HepG2 (cell line): Measurements from ENCODE around the gene DCDC2. TPM values are rescaled to one million over a fixed set of nuclear protein-coding genes. Genes with fewer than 3 reads are reported as not detected.

Experiments used
- ATAC-seq: fragments of 200-7000 bp; cut with Tn5 transposase; 3 replicates; pipeline ENCODE4 v1.9.1; 2020; ENCODE audit warnings: mild to moderate bottlenecking, moderate library complexity
- BruUV-seq: library from RNA; stranded (reverse); fragments of 400-500 nt; replicated peaks from 2 replicates; lab custom pipeline; 2021; lab: Mats Ljungman, UMichigan
- CTCF ChIA-PET: fragments of 300-600 bp; formaldehyde crosslinking; extraction: SDS; loops from one replicate; lab custom pipeline; 2021; ENCODE audit warnings: low total read pairs, inconsistent platforms, low intra/inter-chr PET ratio; lab: Yijun Ruan, JAX
- POLR2A ChIA-PET: fragments of 350-600 bp; sonication (Branson Sonifier 250); formaldehyde crosslinking; loops from one replicate; lab custom pipeline; 2020; ENCODE audit warnings: antibody characterized with exemption, inconsistent platforms; lab: Yijun Ruan, JAX
- DNase-seq: peaks from one replicate; pipeline ENCODE4 v3.0.0-alpha.2; 2015; ENCODE audit warnings: low spot score
- FAIRE-seq: peaks from 3 replicates; lab custom pipeline; 2011; peaks lifted over from hg19 to GRCh38; lab: Jason Lieb, UNC
- H2AFZ ChIP-seq: one replicate; pipeline ENCODE4 v1.6.1; 2011; ENCODE audit warnings: low read length, inconsistent platforms
- H3K27ac ChIP-seq: fragments of 300-600 bp; 3 replicates; pipeline ENCODE4 v1.8.0; 2011; ENCODE audit warnings: mixed run types, mild to moderate bottlenecking, mixed read lengths, low read length, inconsistent platforms; ENCODE audit not compliant: insufficient read depth; ENCODE audit errors: extremely low read length
- H3K27me3 ChIP-seq, 2 experiments: fragments of 200-600 bp in 1 of 2; 2 replicates in 1 of 2; 3 replicates in 1 of 2; pipeline versions ENCODE4 v1.6.0 to v1.8.0; 2011; ENCODE audit warnings: low read length in 2 of 2, mild to moderate bottlenecking in 2 of 2, moderate library complexity in 2 of 2, inconsistent platforms in 1 of 2; ENCODE audit not compliant: insufficient read depth in 2 of 2, control insufficient read depth in 1 of 2
- H3K36me3 ChIP-seq, 2 experiments: fragments of 200-600 bp in 1 of 2; replicated peaks in 1 of 2; 2 replicates in 1 of 2; 3 replicates in 1 of 2; pipeline versions ENCODE4 v1.5.1 to v1.8.0; 2011; ENCODE audit warnings: low read length in 2 of 2, inconsistent platforms in 1 of 2; ENCODE audit not compliant: insufficient read depth in 2 of 2, control insufficient read depth in 1 of 2
- H3K4me1 ChIP-seq: 2 replicates; pipeline ENCODE4 v1.5.1; 2012; ENCODE audit warnings: low read length, inconsistent platforms; ENCODE audit not compliant: insufficient read depth
- H3K4me2 ChIP-seq: 2 replicates; pipeline ENCODE4 v1.6.0; 2011; ENCODE audit warnings: low read depth, low read length, inconsistent platforms
- H3K4me3 ChIP-seq, 3 experiments: fragments of 200-600 bp in 1 of 3; sonication (generic), shearing (Covaris generic) in 1 of 3; replicated peaks in 1 of 3; 2 replicates each; pipeline ENCODE4 v1.5.1; 2011 to 2016; ENCODE audit warnings: low read length in 3 of 3, inconsistent platforms in 2 of 3, low read depth in 2 of 3, mild to moderate bottlenecking in 2 of 3, control low read depth in 1 of 3, mixed read lengths in 1 of 3; ENCODE audit not compliant: insufficient read depth in 1 of 3
- H3K79me2 ChIP-seq: one replicate; pipeline ENCODE4 v1.6.1; 2011; ENCODE audit warnings: low read length, inconsistent platforms; ENCODE audit not compliant: insufficient read depth
- H3K9ac ChIP-seq: 2 replicates; pipeline ENCODE4 v1.6.0; 2011; ENCODE audit warnings: mild to moderate bottlenecking, low read depth, low read length, inconsistent platforms; ENCODE audit not compliant: insufficient read depth
- H3K9me3 ChIP-seq: 2 replicates; pipeline ENCODE4 v1.5.1; 2012; ENCODE audit warnings: mild to moderate bottlenecking, low read length
- H4K20me1 ChIP-seq: 2 replicates; pipeline ENCODE4 v1.6.0; 2011; ENCODE audit warnings: inconsistent platforms, mild to moderate bottlenecking, low read length, moderate library complexity; ENCODE audit not compliant: insufficient read depth
- ASH2L ChIP-seq: fragments of 300-600, 200-600 bp; sonication (generic); IDR thresholded peaks from 2 replicates; pipeline ENCODE4 v1.7.0; 2017; ENCODE audit warnings: low read depth, mild to moderate bottlenecking, moderate library complexity, mixed read lengths, low read length; ENCODE audit not compliant: insufficient read length
- GATAD2A ChIP-seq: IDR thresholded peaks from 2 replicates; pipeline ENCODE4 v1.6.1; 2016
- KDM3A ChIP-seq: IDR thresholded peaks from 2 replicates; pipeline ENCODE4 v1.6.1; 2018; ENCODE audit warnings: low read depth, missing compliant biosample characterization
- KLF13 ChIP-seq: sonication (generic); formaldehyde crosslinking; IDR thresholded peaks from 2 replicates; pipeline ENCODE4 v1.4.0; 2020; ENCODE audit warnings: mild to moderate bottlenecking, missing genetic modification reagents
- TBX3 ChIP-seq: fragments of 450-650 bp; IDR thresholded peaks from 2 replicates; pipeline ENCODE4 v1.6.1; 2017; ENCODE audit warnings: antibody characterized with exemption, mild to moderate bottlenecking, inconsistent platforms, borderline replicate concordance
- WGBS: methylation state at CpG from one replicate; pipeline ENCODE4 v1.1.6; 2017; ENCODE audit warnings: low lambda C conversion rate; 5-methylcytosine and 5-hydroxymethylcytosine counted together
- in situ Hi-C: cut with HindIII; loops from 2 replicates; pipeline ENCODE4 v1.10.0; 2017; ENCODE audit warnings: low pct_unique_long_range_greater_than_20kb; ENCODE audit not compliant: extremely low pct_ligation_motif_present
- intact Hi-C: fragments of 100-400 bp; cut with micrococcal nuclease; formaldehyde crosslinking; loops from one replicate; pipeline ENCODE4 v1.10.0; 2022; ENCODE audit not compliant: unreplicated experiment
- polyA plus RNA-seq, 8 experiments: library from polyadenylated mRNA; depleted of rRNA in 3 of 8; stranded (reverse) in 7 of 8; unstranded in 1 of 8; fragments of >200 nt; fragmentation: Illumina TruSeq in 4 of 8; extraction: Trizol in 4 of 8; gene quantifications; 2 replicates each; pipeline versions ENCODE4 v1.2.1 to v1.2.3, GENCODE V29; 2011 to 2016; ENCODE audit warnings: low read depth in 4 of 8, missing spikeins in 1 of 8, mixed read lengths in 1 of 8; ENCODE audit not compliant: insufficient read depth in 1 of 8
- total RNA-seq, 5 experiments: library from RNA; depleted of rRNA; stranded (reverse); fragments of >200 nt; fragmentation: Illumina TruSeq; extraction: Trizol; gene quantifications; 2 replicates each; pipeline ENCODE4 v1.2.3, GENCODE V29; 2016; ENCODE audit warnings: low read depth in 1 of 5
- TF ChIP-seq, protein P1 (sequence below): sonication (generic); formaldehyde crosslinking; IDR thresholded peaks from 2 replicates; pipeline ENCODE4 v1.8.1; 2023; ENCODE audit warnings: mild to moderate bottlenecking, missing genetic modification reagents
- TF ChIP-seq, protein P2 (sequence below): sonication (generic); formaldehyde crosslinking; IDR thresholded peaks from 2 replicates; pipeline ENCODE4 v1.5.0; 2020; ENCODE audit warnings: mild to moderate bottlenecking, missing genetic modification reagents, borderline replicate concordance
- TF ChIP-seq, protein P3 (sequence below), 2 experiments: sonication (generic) in 1 of 2; formaldehyde crosslinking in 1 of 2; IDR thresholded peaks; 2 replicates each; pipeline versions ENCODE4 v1.4.0 to v1.6.1; 2016 to 2020; ENCODE audit warnings: borderline replicate concordance in 1 of 2, low read depth in 1 of 2, mild to moderate bottlenecking in 1 of 2, missing genetic modification reagents in 1 of 2
- TF ChIP-seq, protein P4 (sequence below): sonication (generic); formaldehyde crosslinking; conservative IDR thresholded peaks from 2 replicates; pipeline ENCODE4 v1.4.0; 2020; ENCODE audit warnings: mild to moderate bottlenecking, missing genetic modification reagents, moderate library complexity

Gene DCDC2
- total and polyA plus RNA-seq, 2 of the 13 experiments (the other 11 are each of a cell fraction or from before 2014, with no cell fraction given) = 9.0 to 36.2 TPM

DNA sequence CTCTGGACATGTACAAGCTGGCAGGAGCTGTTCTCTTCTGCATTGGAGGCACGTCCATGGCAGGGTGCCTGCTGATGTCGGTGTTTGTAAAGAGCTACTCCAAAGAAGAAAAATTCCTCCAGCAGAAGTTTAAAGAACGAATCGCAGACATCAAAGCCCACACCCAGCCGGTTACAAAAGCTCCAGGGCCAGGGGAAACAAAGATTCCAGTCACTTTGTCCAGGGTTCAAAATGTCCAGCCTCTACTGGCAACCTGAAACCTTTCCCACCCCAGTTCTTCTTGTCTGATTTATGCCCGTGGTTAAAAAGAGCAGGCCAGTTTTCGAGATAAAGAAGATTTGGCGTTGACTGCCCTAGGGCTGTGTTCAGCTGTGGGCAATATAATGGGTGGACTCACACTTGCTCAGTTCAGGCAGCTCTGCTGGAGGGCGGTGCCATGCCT is 212.1 kb downstream of the DCDC2 start:
- CTCF ChIA-PET = no interaction called here
- POLR2A ChIA-PET = interaction anchor here (1.0 to 1.5 kb wide), 3 partner anchors 19 to 59 kb away, joined by 3 to 4 read pairs (median 3); no protein-coding TSS in a partner anchor
- peak; percentile 61 for ATAC-seq
- TF ChIP-seq, protein P1, sequence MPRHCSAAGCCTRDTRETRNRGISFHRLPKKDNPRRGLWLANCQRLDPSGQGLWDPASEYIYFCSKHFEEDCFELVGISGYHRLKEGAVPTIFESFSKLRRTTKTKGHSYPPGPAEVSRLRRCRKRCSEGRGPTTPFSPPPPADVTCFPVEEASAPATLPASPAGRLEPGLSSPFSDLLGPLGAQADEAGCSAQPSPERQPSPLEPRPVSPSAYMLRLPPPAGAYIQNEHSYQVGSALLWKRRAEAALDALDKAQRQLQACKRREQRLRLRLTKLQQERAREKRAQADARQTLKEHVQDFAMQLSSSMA (CRISPR knock-in tag) = 0 out of 2 replicates have a peak, but pooled peaks have one; percentile 37
- peak; percentile 63; the same call in 1 of the 2 replicates for TF ChIP-seq KDM3A (CRISPR knock-in tag)
- TF ChIP-seq, protein P2, sequence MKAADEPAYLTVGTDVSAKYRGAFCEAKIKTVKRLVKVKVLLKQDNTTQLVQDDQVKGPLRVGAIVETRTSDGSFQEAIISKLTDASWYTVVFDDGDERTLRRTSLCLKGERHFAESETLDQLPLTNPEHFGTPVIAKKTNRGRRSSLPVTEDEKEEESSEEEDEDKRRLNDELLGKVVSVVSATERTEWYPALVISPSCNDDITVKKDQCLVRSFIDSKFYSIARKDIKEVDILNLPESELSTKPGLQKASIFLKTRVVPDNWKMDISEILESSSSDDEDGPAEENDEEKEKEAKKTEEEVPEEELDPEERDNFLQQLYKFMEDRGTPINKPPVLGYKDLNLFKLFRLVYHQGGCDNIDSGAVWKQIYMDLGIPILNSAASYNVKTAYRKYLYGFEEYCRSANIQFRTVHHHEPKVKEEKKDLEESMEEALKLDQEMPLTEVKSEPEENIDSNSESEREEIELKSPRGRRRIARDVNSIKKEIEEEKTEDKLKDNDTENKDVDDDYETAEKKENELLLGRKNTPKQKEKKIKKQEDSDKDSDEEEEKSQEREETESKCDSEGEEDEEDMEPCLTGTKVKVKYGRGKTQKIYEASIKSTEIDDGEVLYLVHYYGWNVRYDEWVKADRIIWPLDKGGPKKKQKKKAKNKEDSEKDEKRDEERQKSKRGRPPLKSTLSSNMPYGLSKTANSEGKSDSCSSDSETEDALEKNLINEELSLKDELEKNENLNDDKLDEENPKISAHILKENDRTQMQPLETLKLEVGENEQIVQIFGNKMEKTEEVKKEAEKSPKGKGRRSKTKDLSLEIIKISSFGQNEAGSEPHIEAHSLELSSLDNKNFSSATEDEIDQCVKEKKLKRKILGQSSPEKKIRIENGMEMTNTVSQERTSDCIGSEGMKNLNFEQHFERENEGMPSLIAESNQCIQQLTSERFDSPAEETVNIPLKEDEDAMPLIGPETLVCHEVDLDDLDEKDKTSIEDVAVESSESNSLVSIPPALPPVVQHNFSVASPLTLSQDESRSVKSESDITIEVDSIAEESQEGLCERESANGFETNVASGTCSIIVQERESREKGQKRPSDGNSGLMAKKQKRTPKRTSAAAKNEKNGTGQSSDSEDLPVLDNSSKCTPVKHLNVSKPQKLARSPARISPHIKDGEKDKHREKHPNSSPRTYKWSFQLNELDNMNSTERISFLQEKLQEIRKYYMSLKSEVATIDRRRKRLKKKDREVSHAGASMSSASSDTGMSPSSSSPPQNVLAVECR (CRISPR knock-in tag) = 0 out of 2 replicates have a peak, but pooled peaks have one; percentile 9
- TF ChIP-seq, protein P3, sequence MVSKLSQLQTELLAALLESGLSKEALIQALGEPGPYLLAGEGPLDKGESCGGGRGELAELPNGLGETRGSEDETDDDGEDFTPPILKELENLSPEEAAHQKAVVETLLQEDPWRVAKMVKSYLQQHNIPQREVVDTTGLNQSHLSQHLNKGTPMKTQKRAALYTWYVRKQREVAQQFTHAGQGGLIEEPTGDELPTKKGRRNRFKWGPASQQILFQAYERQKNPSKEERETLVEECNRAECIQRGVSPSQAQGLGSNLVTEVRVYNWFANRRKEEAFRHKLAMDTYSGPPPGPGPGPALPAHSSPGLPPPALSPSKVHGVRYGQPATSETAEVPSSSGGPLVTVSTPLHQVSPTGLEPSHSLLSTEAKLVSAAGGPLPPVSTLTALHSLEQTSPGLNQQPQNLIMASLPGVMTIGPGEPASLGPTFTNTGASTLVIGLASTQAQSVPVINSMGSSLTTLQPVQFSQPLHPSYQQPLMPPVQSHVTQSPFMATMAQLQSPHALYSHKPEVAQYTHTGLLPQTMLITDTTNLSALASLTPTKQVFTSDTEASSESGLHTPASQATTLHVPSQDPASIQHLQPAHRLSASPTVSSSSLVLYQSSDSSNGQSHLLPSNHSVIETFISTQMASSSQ (IDR thresholded peaks at IDR 0.05; ENCODE audit: low read depth) = peak; percentile 47; the same call in 1 of the 2 replicates
- TF ChIP-seq, protein P3 (CRISPR knock-in tag; IDR thresholded peaks at IDR 0.05; ENCODE audit: borderline replicate concordance) = peak; percentile 44; the same call in 1 of the 2 replicates
- peak; percentile 74 for TF ChIP-seq GATAD2A (CRISPR knock-in tag)
- TF ChIP-seq, protein P4, sequence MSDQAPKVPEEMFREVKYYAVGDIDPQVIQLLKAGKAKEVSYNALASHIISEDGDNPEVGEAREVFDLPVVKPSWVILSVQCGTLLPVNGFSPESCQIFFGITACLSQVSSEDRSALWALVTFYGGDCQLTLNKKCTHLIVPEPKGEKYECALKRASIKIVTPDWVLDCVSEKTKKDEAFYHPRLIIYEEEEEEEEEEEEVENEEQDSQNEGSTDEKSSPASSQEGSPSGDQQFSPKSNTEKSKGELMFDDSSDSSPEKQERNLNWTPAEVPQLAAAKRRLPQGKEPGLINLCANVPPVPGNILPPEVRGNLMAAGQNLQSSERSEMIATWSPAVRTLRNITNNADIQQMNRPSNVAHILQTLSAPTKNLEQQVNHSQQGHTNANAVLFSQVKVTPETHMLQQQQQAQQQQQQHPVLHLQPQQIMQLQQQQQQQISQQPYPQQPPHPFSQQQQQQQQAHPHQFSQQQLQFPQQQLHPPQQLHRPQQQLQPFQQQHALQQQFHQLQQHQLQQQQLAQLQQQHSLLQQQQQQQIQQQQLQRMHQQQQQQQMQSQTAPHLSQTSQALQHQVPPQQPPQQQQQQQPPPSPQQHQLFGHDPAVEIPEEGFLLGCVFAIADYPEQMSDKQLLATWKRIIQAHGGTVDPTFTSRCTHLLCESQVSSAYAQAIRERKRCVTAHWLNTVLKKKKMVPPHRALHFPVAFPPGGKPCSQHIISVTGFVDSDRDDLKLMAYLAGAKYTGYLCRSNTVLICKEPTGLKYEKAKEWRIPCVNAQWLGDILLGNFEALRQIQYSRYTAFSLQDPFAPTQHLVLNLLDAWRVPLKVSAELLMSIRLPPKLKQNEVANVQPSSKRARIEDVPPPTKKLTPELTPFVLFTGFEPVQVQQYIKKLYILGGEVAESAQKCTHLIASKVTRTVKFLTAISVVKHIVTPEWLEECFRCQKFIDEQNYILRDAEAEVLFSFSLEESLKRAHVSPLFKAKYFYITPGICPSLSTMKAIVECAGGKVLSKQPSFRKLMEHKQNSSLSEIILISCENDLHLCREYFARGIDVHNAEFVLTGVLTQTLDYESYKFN (CRISPR knock-in tag) = peak; percentile 86
- no peak for TF ChIP-seq KLF13 (CRISPR knock-in tag)
- TF ChIP-seq ASH2L = peak; percentile 75
- peak; percentile 39; the same call in 1 of the 2 replicates for TF ChIP-seq TBX3

More for the DNA sequence above, 212.1 kb downstream of the DCDC2 start:
- in situ Hi-C loops (no loop called here), intact Hi-C loops (loop anchor here (5.0 to 10.0 kb wide), 3 partner anchors 83 to 239 kb away; no protein-coding TSS in a partner anchor)
- H3K79me2 ChIP-seq = no peaks in the 10 kb centered on the region
- no peaks in the 10 kb centered on the region for H3K36me3 ChIP-seq
- peak; percentile 96 for DNase-seq
- peak; percentile 91 for FAIRE-seq
- H3K4me3 ChIP-seq = peak overlapping the region in 1 of 3 experiments; percentile 19; a peak in 1 of 6 replicates
- BruUV-seq = no TSS peak
- H2AFZ ChIP-seq = no peak overlapping the region
- peak overlapping the region; percentile 73 for H3K4me2 ChIP-seq
- 0 out of 2 replicates have a peak overlapping the region, but pooled peaks have one; percentile 28 for H3K9ac ChIP-seq
- WGBS = 10% methylated on average over 9 of the region's 9 CpGs
- H3K27me3 ChIP-seq = no peaks in the 10 kb centered on the region
- peaks cover 55% of the 10 kb centered on the region for H3K4me1 ChIP-seq
- H3K9me3 ChIP-seq = no peaks in the 10 kb centered on the region
- H4K20me1 ChIP-seq = no peaks in the 10 kb centered on the region
- H3K27ac ChIP-seq = peak overlapping the region; percentile 70
